Measurements from ENCODE around the gene RBM26. TPM values are rescaled to one million over a fixed set of nuclear protein-coding genes. Genes with fewer than 3 reads are reported as not detected.

Gene RBM26
- total and polyA plus RNA-seq, 2 experiments from 2014 or later: 11.1 to 19.2 TPM

DNA sequence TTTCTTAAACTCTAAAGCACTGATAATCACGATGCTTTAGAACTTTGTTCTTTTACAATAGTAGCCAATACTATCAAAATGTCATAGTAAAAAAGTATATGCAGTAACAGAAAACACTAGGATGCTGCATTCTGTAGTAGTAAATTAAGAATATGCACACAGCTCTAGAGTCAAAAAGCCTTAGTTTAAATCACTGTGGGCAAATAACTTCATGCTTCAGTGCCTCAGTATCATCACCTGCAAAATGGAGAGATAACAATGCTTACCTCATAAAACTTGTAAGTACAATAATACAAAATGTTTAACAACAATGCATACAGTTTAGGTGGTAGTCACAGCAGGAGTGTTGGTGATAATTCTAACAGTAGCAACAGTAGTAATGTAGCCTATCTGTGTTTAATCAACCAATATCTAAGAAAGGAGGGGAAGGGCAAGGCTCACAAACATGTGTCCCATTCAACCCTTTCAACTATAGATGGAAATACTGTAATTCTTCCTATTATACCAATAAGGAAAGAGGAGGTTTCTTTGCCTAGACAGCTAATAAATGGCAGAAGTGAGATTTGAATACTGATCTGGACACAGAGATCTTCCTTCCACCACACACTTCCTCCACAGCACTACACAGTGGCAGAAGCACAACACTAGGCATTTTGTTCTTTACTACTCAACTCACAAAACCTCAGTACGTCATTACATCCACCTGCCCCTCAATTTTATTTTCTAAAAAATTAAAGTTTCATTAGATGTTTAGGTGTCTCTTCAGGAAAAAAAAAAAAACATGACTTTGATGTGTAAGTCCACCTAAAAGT is 4.6 kb downstream of the RBM26 start:
- no peak for DNase-seq
- H3K79me2 ChIP-seq (ENCODE audit: insufficient read depth): peaks cover 100% of the 10 kb centered on the region
- peaks cover 15% of the 10 kb centered on the region for H4K20me1 ChIP-seq (ENCODE audit: insufficient read depth)
- H2AFZ ChIP-seq: no peak overlapping the region
- H3K9me3 ChIP-seq (ENCODE audit: low read depth): no peaks in the 10 kb centered on the region
- WGBS, 2 experiments (ENCODE audit: low coverage in 1 of 2, low lambda C conversion rate in 2 of 2, missing lambda C conversion rate in 2 of 2): 80 to 90% methylated on average over 2 of the region's 2 CpGs
- no peak for TF ChIP-seq EZH2phosphoT487 (IDR thresholded peaks at IDR 0.05; ENCODE audit: insufficient read depth, low read depth)
- TF ChIP-seq EZH2 (IDR thresholded peaks at IDR 0.05; ENCODE audit: insufficient read depth, poor library complexity, severe bottlenecking): no peak
- H3K9ac ChIP-seq: no peak overlapping the region
- peaks cover 23% of the 10 kb centered on the region; the same call in 1 of the 2 replicates for H3F3A ChIP-seq (ENCODE audit: insufficient read depth)
- peaks cover 12% of the 10 kb centered on the region; the same call in 1 of the 2 replicates for H3K36me3 ChIP-seq (ENCODE audit: low read depth)
- no peak overlapping the region for H3K4me3 ChIP-seq
- H3K4me1 ChIP-seq (ENCODE audit: insufficient read depth): peaks cover 23% of the 10 kb centered on the region
- H3K27me3 ChIP-seq (replicated peaks; ENCODE audit: insufficient read depth): no peaks in the 10 kb centered on the region
- in situ Hi-C loops (cut with MboI): loop anchor here (25.0 kb wide), 1 partner anchor 961 kb away; no protein-coding TSS in a partner anchor
- H3K9me2 ChIP-seq (ENCODE audit: insufficient read depth): no peaks in the 10 kb centered on the region
- no peak overlapping the region for H3K4me2 ChIP-seq (ENCODE audit: unreplicated experiment)
- no peak overlapping the region for H3K27ac ChIP-seq

- H3K27me3 ChIP-seq (replicated peaks; ENCODE audit: insufficient read depth): no peaks in the 10 kb centered on the region
- TF ChIP-seq EZH2 (IDR thresholded peaks at IDR 0.05; ENCODE audit: insufficient read depth, poor library complexity, severe bottlenecking) (no peak), EZH2phosphoT487 (IDR thresholded peaks at IDR 0.05; ENCODE audit: insufficient read depth, low read depth) (no peak)
- WGBS, 2 experiments (ENCODE audit: low coverage in 1 of 2, low lambda C conversion rate in 2 of 2, missing lambda C conversion rate in 2 of 2): 40 to 47% methylated on average over 1 of the region's 1 CpG
These were observed 7.1 kb downstream of the RBM26 start for GRCh38 chr13:79398915-79399314.

DNA sequence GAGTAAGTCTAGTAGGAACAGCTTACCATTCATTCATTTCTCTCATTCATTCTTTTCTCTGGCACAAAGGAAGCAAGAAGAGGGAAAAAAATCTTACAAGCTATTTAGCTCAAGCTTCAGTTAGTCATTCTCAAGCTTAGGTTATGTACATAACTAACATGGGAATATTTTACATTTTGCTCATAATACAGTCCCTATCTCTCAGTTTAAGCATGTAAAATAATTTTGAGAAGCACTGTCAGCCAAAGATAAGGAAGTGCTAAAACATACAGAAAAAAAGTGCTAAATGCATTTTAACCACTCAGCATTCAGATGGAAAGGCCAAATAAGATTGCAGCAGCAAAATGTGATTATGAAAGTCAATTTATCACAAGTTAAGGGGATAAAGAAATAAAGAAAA is 7.9 kb downstream of the RBM26 start:
- no peak for DNase-seq
- H2AFZ ChIP-seq: no peak overlapping the region
- in situ Hi-C loops (cut with MboI): no loop called here
- H3K27me3 ChIP-seq (replicated peaks; ENCODE audit: insufficient read depth): no peaks in the 10 kb centered on the region
- peaks cover 100% of the 10 kb centered on the region for H3K79me2 ChIP-seq (ENCODE audit: insufficient read depth)
- peaks cover 16% of the 10 kb centered on the region; the same call in 1 of the 2 replicates for H3K36me3 ChIP-seq (ENCODE audit: low read depth)
- H3K4me1 ChIP-seq (ENCODE audit: insufficient read depth): peaks cover 7% of the 10 kb centered on the region
- no peaks in the 10 kb centered on the region for H3K9me3 ChIP-seq (ENCODE audit: low read depth)
- H3K4me3 ChIP-seq: no peak overlapping the region
- H3K4me2 ChIP-seq (ENCODE audit: unreplicated experiment): no peak overlapping the region
- TF ChIP-seq EZH2phosphoT487 (IDR thresholded peaks at IDR 0.05; ENCODE audit: insufficient read depth, low read depth) (no peak), EZH2 (IDR thresholded peaks at IDR 0.05; ENCODE audit: insufficient read depth, poor library complexity, severe bottlenecking) (no peak)
- H4K20me1 ChIP-seq (ENCODE audit: insufficient read depth): peaks cover 21% of the 10 kb centered on the region
- no peak overlapping the region for H3K9ac ChIP-seq
- H3K27ac ChIP-seq: no peak overlapping the region
- H3K9me2 ChIP-seq (ENCODE audit: insufficient read depth): no peaks in the 10 kb centered on the region
- peaks cover 20% of the 10 kb centered on the region for H3F3A ChIP-seq (ENCODE audit: insufficient read depth)

More at GRCh38 chr13:79398915-79399314, 7.1 kb downstream of the RBM26 start:
- Histone ChIP-seq H3F3A (ENCODE audit: insufficient read depth) (peaks cover 23% of the 10 kb centered on the region; the same call in 1 of the 2 replicates), H3K9me3 (ENCODE audit: low read depth) (no peaks in the 10 kb centered on the region), H3K4me3 (no peak overlapping the region), H3K4me2 (ENCODE audit: unreplicated experiment) (no peak overlapping the region), H3K9me2 (ENCODE audit: insufficient read depth) (no peaks in the 10 kb centered on the region), H3K36me3 (ENCODE audit: low read depth) (peaks cover 16% of the 10 kb centered on the region; the same call in 1 of the 2 replicates), H2AFZ (no peak overlapping the region), H3K9ac (no peak overlapping the region), H4K20me1 (ENCODE audit: insufficient read depth) (peaks cover 15% of the 10 kb centered on the region), H3K4me1 (ENCODE audit: insufficient read depth) (peaks cover 12% of the 10 kb centered on the region), H3K27ac (no peak overlapping the region), H3K79me2 (ENCODE audit: insufficient read depth) (peaks cover 100% of the 10 kb centered on the region)
- DNase-seq: peak; percentile 44
- in situ Hi-C loops (cut with MboI): no loop called here

GRCh38 chr13:79395881-79396280 is 10.2 kb downstream of the RBM26 start:
- H3K27ac ChIP-seq: no peak overlapping the region
- H3K27me3 ChIP-seq (replicated peaks; ENCODE audit: insufficient read depth): no peaks in the 10 kb centered on the region
- peaks cover 16% of the 10 kb centered on the region; the same call in 1 of the 2 replicates for H3K36me3 ChIP-seq (ENCODE audit: low read depth)
- no peak overlapping the region for H3K4me3 ChIP-seq
- H3K4me1 ChIP-seq (ENCODE audit: insufficient read depth): peaks cover 10% of the 10 kb centered on the region
- peaks cover 23% of the 10 kb centered on the region for H3F3A ChIP-seq (ENCODE audit: insufficient read depth)
- peaks cover 30% of the 10 kb centered on the region for H4K20me1 ChIP-seq (ENCODE audit: insufficient read depth)
- no peak overlapping the region for H3K9ac ChIP-seq
- H3K4me2 ChIP-seq (ENCODE audit: unreplicated experiment): no peak overlapping the region
- H3K9me2 ChIP-seq (ENCODE audit: insufficient read depth): no peaks in the 10 kb centered on the region
- no peak overlapping the region for H2AFZ ChIP-seq
- peak; percentile 7 for DNase-seq
- H3K9me3 ChIP-seq (ENCODE audit: low read depth): no peaks in the 10 kb centered on the region
- no peak for TF ChIP-seq EZH2 (IDR thresholded peaks at IDR 0.05; ENCODE audit: insufficient read depth, poor library complexity, severe bottlenecking)
- no peak for TF ChIP-seq EZH2phosphoT487 (IDR thresholded peaks at IDR 0.05; ENCODE audit: insufficient read depth, low read depth)
- peaks cover 88% of the 10 kb centered on the region for H3K79me2 ChIP-seq (ENCODE audit: insufficient read depth)
- in situ Hi-C loops (cut with MboI): no loop called here
- 95 to 99% methylated on average over 4 of the region's 4 CpGs for WGBS, 2 experiments (ENCODE audit: low coverage in 1 of 2, low lambda C conversion rate in 2 of 2, missing lambda C conversion rate in 2 of 2)
